Neutrophil (primary cell): ENCODE data around the gene RYR2.

ENCODE experiments used
- H3K27ac ChIP-seq: fragments of 200-600 bp; sonication (generic); 2 replicates; pipeline ENCODE4 v1.5.1; 2016; ENCODE audit warnings: mild to moderate bottlenecking, moderate library complexity
- H3K27me3 ChIP-seq: fragments of 200-600 bp; sonication (generic); 2 replicates; pipeline ENCODE4 v1.6.0; 2016; ENCODE audit warnings: mild to moderate bottlenecking
- H3K36me3 ChIP-seq: fragments of 200-600 bp; sonication (generic); 2 replicates; pipeline ENCODE4 v1.5.1; 2017
- H3K4me1 ChIP-seq, 2 experiments: fragments of 200-600 bp in 1 of 2; sonication (generic) in 1 of 2; 1 replicate in 1 of 2; 2 replicates in 1 of 2; pipeline versions ENCODE4 v1.5.1 to v1.6.1; 2013 to 2016; ENCODE audit warnings: low read depth in 1 of 2, low read length in 1 of 2, mild to moderate bottlenecking in 1 of 2, moderate library complexity in 1 of 2; ENCODE audit not compliant: control insufficient read depth in 1 of 2, insufficient read depth in 1 of 2
- H3K4me3 ChIP-seq, 2 experiments: fragments of 200-600 bp in 1 of 2; sonication (generic) in 1 of 2; 1 replicate in 1 of 2; 2 replicates in 1 of 2; pipeline ENCODE4 v1.5.1; 2013 to 2016; ENCODE audit warnings: low read depth in 1 of 2, low read length in 1 of 2, mild to moderate bottlenecking in 1 of 2, moderate library complexity in 1 of 2
- H3K9me3 ChIP-seq: fragments of 200-600 bp; sonication (generic); 2 replicates; pipeline ENCODE4 v1.5.1; 2016
- TF ChIP-seq, protein P1 (sequence below): fragments of 200-600 bp; sonication (generic); IDR thresholded peaks from 2 replicates; pipeline ENCODE4 v1.5.1; 2016; ENCODE audit warnings: antibody characterized with exemption

Gene RYR2

DNA sequence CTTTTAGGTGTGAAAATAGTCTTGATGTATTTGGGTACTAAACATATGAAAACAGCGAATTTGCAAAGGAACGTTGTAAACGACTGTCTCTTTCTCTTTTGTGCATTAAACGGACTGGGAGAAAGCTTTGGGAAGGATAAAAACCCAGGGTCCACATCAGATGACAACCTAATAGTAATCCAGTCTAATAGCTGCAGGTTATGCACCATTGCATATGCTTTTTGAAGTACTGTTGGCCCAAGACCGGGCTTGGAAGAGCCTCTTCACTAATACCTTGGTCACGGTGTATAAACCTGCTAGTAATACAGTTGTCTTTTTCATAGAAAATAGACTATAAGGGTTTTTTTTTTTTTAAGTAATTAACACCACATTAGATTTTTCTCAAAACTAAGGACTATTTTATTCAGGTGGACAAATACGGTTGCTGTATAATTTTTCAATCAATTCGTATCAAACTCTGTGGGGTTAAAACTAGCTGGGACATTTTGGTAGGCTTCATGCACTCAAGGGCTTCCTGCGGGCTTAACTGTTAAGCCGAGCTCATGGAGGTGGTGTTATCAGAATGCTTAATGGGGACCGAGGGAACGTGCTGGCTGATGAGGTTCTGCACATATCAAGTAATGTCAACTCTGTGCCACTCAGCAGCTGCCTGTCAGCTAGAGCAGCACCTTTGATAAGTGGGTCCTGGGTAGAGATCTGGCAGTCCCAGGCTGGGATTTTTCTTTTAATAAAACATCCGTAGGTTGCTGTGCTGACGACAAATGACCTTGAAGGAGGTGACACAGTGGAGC is 2.1 kb downstream of the RYR2 start:
- H3K27ac ChIP-seq = no peak overlapping the region
- TF ChIP-seq, protein P1, sequence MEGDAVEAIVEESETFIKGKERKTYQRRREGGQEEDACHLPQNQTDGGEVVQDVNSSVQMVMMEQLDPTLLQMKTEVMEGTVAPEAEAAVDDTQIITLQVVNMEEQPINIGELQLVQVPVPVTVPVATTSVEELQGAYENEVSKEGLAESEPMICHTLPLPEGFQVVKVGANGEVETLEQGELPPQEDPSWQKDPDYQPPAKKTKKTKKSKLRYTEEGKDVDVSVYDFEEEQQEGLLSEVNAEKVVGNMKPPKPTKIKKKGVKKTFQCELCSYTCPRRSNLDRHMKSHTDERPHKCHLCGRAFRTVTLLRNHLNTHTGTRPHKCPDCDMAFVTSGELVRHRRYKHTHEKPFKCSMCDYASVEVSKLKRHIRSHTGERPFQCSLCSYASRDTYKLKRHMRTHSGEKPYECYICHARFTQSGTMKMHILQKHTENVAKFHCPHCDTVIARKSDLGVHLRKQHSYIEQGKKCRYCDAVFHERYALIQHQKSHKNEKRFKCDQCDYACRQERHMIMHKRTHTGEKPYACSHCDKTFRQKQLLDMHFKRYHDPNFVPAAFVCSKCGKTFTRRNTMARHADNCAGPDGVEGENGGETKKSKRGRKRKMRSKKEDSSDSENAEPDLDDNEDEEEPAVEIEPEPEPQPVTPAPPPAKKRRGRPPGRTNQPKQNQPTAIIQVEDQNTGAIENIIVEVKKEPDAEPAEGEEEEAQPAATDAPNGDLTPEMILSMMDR = no peak
- no peaks in the 10 kb centered on the region for H3K9me3 ChIP-seq
- H3K4me1 ChIP-seq = no peaks in the 10 kb centered on the region
- no peak overlapping the region for H3K4me3 ChIP-seq
- peaks cover 84% of the 10 kb centered on the region for H3K27me3 ChIP-seq
- H3K36me3 ChIP-seq = no peaks in the 10 kb centered on the region

DNA sequence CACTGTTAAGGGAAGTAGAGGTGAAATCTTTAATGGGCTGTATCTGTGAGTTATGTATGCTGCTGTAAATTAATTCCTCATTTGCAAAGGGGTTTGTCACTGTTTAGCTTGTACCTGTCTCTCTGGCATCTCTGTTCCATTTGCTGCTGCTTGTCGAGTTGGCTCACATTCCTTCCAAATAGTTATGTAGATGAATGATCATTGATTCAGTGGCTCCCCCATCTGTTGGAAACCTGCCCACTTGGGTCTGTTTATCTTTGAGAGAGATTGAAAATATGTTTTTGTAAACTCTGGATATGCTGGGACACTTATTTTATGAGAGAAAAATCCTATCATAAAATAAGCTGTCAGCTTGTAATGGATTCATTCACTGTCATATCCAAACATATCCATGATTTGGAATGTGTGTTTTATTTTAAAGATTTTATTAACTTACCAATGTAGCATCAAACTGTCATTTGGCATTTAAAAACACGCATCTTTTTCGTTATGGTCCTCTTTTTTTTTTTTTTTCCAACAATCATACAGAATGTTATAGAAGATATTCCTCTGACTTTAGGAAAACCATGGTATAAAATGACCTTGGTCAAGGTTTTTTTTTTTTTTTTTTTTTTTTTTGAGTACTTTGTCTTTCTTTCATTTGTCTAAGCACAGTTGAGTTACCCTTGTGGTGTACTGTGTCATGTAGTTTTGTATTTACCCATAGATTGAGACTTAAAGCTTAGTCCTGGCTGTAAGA is 3.5 kb downstream of the RYR2 start:
- Histone ChIP-seq H3K36me3 (no peaks in the 10 kb centered on the region), H3K9me3 (no peaks in the 10 kb centered on the region), H3K4me3 (no peak overlapping the region), H3K4me1 (no peaks in the 10 kb centered on the region), H3K27ac (no peak overlapping the region), H3K27me3 (peaks cover 74% of the 10 kb centered on the region)
- TF ChIP-seq, protein P1 = no peak

DNA sequence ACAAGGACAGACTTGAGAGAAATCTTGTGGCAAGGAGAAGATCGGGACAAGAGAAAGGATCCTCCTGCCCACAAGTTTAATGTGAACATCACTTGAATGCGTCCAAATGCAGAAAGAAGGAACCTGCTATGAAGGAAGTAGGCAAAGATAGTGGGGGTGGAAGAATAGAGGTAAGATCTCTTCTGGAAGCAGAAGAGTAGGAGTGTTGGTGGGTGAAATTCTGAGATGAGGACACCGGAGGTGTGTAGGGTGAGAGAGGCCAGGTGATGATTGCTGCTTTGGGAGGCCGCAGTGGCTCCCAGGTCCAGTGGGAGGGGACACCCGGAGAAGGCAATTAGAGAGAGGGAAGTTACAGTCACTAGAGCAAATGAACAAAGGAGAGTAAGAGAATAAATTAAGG is 6.8 kb downstream of the RYR2 start:
- TF ChIP-seq, protein P1 = no peak
- H3K27ac ChIP-seq = no peak overlapping the region
- H3K27me3 ChIP-seq = peaks cover 40% of the 10 kb centered on the region
- H3K36me3 ChIP-seq = no peaks in the 10 kb centered on the region
- H3K4me1 ChIP-seq = no peaks in the 10 kb centered on the region
- H3K4me3 ChIP-seq = no peak overlapping the region
- H3K9me3 ChIP-seq = no peaks in the 10 kb centered on the region

DNA sequence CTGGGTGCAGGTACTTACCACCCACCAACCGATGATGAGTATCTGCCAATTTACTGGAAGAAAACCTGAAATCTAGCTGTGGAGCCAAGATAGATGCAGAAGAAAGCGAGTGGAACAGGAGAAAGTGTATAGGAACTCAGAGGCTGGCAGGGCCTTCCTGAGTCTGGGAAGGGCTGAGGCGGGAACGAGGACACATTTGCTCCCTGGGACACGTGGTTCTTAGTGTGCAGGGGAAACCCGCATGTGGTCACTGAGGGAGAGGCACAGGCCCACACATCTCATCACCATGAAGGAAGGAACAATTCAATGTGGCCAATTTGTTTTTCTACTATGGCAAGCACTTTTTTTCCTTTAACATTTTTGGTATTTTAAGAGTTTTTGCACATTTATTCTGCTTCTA is 8.2 kb downstream of the RYR2 start:
- no peaks in the 10 kb centered on the region for H3K9me3 ChIP-seq
- H3K4me3 ChIP-seq = no peak overlapping the region
- peaks cover 26% of the 10 kb centered on the region for H3K27me3 ChIP-seq
- no peak overlapping the region for H3K27ac ChIP-seq
- no peaks in the 10 kb centered on the region for H3K4me1 ChIP-seq
- H3K36me3 ChIP-seq = no peaks in the 10 kb centered on the region
- TF ChIP-seq, protein P1 = no peak

DNA sequence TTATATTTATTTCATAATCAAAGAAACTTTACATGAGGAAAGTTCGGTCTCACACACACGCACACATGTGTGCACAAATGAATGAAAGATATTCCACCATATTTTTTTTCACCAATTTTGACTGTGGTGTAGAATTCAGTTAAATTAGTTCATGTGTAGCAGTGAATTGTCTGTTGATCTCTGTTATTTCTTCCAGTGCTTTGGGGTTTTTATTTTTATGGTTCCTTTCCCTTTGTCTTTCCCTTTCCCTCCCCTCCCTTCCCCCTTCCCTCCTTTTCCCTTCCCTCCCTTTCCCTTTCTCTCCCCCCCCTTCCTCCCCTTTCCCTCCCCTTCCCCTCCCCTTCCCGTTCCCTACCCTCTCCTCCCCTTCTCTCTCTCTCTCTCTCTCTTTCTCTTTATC is 8.9 kb downstream of the RYR2 start:
- TF ChIP-seq, protein P1 = no peak
- no peak overlapping the region for H3K27ac ChIP-seq
- peaks cover 19% of the 10 kb centered on the region for H3K27me3 ChIP-seq
- H3K4me1 ChIP-seq = no peaks in the 10 kb centered on the region
- no peaks in the 10 kb centered on the region for H3K36me3 ChIP-seq
- no peak overlapping the region for H3K4me3 ChIP-seq
- H3K9me3 ChIP-seq = no peaks in the 10 kb centered on the region
